WTC11 (cell line): ENCODE measurements around the gene AKAIN1.

Experiments used
- ARID4B ChIP-seq: sonication (generic); formaldehyde crosslinking; IDR thresholded peaks from 2 replicates; pipeline ENCODE4 v1.8.0; 2023; ENCODE audit warnings: missing genetic modification reagents, mild to moderate bottlenecking, borderline replicate concordance
- E2F1 ChIP-seq: sonication (generic); formaldehyde crosslinking; IDR thresholded peaks from 2 replicates; pipeline ENCODE4 v1.8.0; 2022; ENCODE audit warnings: mild to moderate bottlenecking, missing genetic modification reagents
- ESRRA ChIP-seq: sonication (generic); formaldehyde crosslinking; IDR thresholded peaks from 2 replicates; pipeline ENCODE4 v1.8.1; 2022; ENCODE audit warnings: mild to moderate bottlenecking, missing genetic modification reagents, borderline replicate concordance
- ETV6 ChIP-seq: sonication (generic); formaldehyde crosslinking; IDR thresholded peaks from 2 replicates; pipeline ENCODE4 v1.8.1; 2022; ENCODE audit warnings: mild to moderate bottlenecking, missing genetic modification reagents
- MAX ChIP-seq: sonication (generic); formaldehyde crosslinking; IDR thresholded peaks from 2 replicates; pipeline ENCODE4 v1.8.0; 2022; ENCODE audit warnings: mild to moderate bottlenecking, missing genetic modification reagents
- NFYB ChIP-seq: sonication (generic); formaldehyde crosslinking; conservative IDR thresholded peaks from 2 replicates; pipeline ENCODE4 v1.8.0; 2022; ENCODE audit warnings: low read depth, missing genetic modification reagents
- OVOL2 ChIP-seq: fragments of 250-450 bp; sonication (Bioruptor Pico); IDR thresholded peaks from 2 replicates; pipeline ENCODE4 v1.9.0; 2021; ENCODE audit warnings: mild to moderate bottlenecking, borderline replicate concordance
- SP1 ChIP-seq: sonication (generic); formaldehyde crosslinking; conservative IDR thresholded peaks from 2 replicates; pipeline ENCODE4 v1.8.1; 2022; ENCODE audit warnings: missing genetic modification reagents
- ZNF138 ChIP-seq: sonication (generic); formaldehyde crosslinking; conservative IDR thresholded peaks from 2 replicates; pipeline ENCODE4 v1.8.1; 2022; ENCODE audit warnings: mild to moderate bottlenecking, moderate library complexity, missing genetic modification reagents
- ZNF232 ChIP-seq: sonication (generic); formaldehyde crosslinking; IDR thresholded peaks from 2 replicates; pipeline ENCODE4 v1.8.0; 2022; ENCODE audit warnings: mild to moderate bottlenecking, missing genetic modification reagents
- TF ChIP-seq, protein P1 (sequence below): sonication (generic); formaldehyde crosslinking; conservative IDR thresholded peaks from 2 replicates; pipeline ENCODE4 v1.8.1; 2022; ENCODE audit warnings: mild to moderate bottlenecking, missing genetic modification reagents
- TF ChIP-seq, protein P2 (sequence below): fragments of 200-600 bp; IDR thresholded peaks from 2 replicates; pipeline ENCODE4 v1.8.0; 2022; ENCODE audit warnings: antibody characterized with exemption
- TF ChIP-seq, protein P3 (sequence below): sonication (generic); formaldehyde crosslinking; IDR thresholded peaks from 2 replicates; pipeline ENCODE4 v1.8.1; 2022; ENCODE audit warnings: mild to moderate bottlenecking, moderate library complexity, missing genetic modification reagents
- TF ChIP-seq, protein P4 (sequence below): sonication (generic); formaldehyde crosslinking; IDR thresholded peaks from 2 replicates; pipeline ENCODE4 v1.8.0; 2022; ENCODE audit warnings: mild to moderate bottlenecking, missing genetic modification reagents

- TF ChIP-seq, protein P1, sequence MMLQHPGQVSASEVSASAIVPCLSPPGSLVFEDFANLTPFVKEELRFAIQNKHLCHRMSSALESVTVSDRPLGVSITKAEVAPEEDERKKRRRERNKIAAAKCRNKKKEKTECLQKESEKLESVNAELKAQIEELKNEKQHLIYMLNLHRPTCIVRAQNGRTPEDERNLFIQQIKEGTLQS (CRISPR knock-in tag), result no peak
- TF ChIP-seq, protein P2, sequence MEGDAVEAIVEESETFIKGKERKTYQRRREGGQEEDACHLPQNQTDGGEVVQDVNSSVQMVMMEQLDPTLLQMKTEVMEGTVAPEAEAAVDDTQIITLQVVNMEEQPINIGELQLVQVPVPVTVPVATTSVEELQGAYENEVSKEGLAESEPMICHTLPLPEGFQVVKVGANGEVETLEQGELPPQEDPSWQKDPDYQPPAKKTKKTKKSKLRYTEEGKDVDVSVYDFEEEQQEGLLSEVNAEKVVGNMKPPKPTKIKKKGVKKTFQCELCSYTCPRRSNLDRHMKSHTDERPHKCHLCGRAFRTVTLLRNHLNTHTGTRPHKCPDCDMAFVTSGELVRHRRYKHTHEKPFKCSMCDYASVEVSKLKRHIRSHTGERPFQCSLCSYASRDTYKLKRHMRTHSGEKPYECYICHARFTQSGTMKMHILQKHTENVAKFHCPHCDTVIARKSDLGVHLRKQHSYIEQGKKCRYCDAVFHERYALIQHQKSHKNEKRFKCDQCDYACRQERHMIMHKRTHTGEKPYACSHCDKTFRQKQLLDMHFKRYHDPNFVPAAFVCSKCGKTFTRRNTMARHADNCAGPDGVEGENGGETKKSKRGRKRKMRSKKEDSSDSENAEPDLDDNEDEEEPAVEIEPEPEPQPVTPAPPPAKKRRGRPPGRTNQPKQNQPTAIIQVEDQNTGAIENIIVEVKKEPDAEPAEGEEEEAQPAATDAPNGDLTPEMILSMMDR, result no peak
- TF ChIP-seq OVOL2 (CRISPR knock-in tag) (no peak), ARID4B (no peak), ZNF232 (no peak), NFYB (CRISPR knock-in tag) (no peak), ZNF138 (no peak), ESRRA (CRISPR knock-in tag) (no peak), SP1 (no peak), E2F1 (no peak), MAX (no peak), ETV6 (CRISPR knock-in tag) (no peak)
- TF ChIP-seq, protein P3, sequence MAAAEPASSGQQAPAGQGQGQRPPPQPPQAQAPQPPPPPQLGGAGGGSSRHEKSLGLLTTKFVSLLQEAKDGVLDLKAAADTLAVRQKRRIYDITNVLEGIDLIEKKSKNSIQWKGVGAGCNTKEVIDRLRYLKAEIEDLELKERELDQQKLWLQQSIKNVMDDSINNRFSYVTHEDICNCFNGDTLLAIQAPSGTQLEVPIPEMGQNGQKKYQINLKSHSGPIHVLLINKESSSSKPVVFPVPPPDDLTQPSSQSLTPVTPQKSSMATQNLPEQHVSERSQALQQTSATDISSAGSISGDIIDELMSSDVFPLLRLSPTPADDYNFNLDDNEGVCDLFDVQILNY (CRISPR knock-in tag), result no peak
- TF ChIP-seq, protein P4, sequence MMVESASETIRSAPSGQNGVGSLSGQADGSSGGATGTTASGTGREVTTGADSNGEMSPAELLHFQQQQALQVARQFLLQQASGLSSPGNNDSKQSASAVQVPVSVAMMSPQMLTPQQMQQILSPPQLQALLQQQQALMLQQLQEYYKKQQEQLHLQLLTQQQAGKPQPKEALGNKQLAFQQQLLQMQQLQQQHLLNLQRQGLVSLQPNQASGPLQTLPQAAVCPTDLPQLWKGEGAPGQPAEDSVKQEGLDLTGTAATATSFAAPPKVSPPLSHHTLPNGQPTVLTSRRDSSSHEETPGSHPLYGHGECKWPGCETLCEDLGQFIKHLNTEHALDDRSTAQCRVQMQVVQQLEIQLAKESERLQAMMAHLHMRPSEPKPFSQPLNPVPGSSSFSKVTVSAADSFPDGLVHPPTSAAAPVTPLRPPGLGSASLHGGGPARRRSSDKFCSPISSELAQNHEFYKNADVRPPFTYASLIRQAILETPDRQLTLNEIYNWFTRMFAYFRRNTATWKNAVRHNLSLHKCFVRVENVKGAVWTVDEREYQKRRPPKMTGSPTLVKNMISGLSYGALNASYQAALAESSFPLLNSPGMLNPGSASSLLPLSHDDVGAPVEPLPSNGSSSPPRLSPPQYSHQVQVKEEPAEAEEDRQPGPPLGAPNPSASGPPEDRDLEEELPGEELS, result no peak
Measured at GRCh38 chr18:5166606-5167280, 30.3 kb downstream of the AKAIN1 start.
